AG10803 (cell line): ENCODE data around the gene SLC1A1.
"Not testable (repeated sequence)": the region's sequence is repeated elsewhere in the genome, so short reads cannot be mapped to it uniquely, and the experiment has no call there.

ENCODE experiments used
- DNase-seq: peaks from one replicate; pipeline ENCODE4 v3.0.0; 2010; ENCODE audit warnings: low read depth
- H3K4me3 ChIP-seq: 2 replicates; pipeline ENCODE4 v1.5.1; 2011; ENCODE audit warnings: mild to moderate bottlenecking, low read length, control low read depth
- TF ChIP-seq, protein P1 (sequence below): conservative IDR thresholded peaks from 2 replicates; pipeline ENCODE4 v1.5.1; 2011; ENCODE audit warnings: mild to moderate bottlenecking, low read length, control low read depth, inconsistent platforms

The SLC1A1 gene

GRCh38 chr9:4541281-4541680 is 51.0 kb downstream of the SLC1A1 start:
- H3K4me3 ChIP-seq = no peak overlapping the region
- no peak for DNase-seq
- TF ChIP-seq, protein P1, sequence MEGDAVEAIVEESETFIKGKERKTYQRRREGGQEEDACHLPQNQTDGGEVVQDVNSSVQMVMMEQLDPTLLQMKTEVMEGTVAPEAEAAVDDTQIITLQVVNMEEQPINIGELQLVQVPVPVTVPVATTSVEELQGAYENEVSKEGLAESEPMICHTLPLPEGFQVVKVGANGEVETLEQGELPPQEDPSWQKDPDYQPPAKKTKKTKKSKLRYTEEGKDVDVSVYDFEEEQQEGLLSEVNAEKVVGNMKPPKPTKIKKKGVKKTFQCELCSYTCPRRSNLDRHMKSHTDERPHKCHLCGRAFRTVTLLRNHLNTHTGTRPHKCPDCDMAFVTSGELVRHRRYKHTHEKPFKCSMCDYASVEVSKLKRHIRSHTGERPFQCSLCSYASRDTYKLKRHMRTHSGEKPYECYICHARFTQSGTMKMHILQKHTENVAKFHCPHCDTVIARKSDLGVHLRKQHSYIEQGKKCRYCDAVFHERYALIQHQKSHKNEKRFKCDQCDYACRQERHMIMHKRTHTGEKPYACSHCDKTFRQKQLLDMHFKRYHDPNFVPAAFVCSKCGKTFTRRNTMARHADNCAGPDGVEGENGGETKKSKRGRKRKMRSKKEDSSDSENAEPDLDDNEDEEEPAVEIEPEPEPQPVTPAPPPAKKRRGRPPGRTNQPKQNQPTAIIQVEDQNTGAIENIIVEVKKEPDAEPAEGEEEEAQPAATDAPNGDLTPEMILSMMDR = no peak

- TF ChIP-seq, protein P1 = no peak
- no peak overlapping the region for H3K4me3 ChIP-seq
- no peak for DNase-seq
Observed at GRCh38 chr9:4541856-4542255, 51.6 kb downstream of the SLC1A1 start.

DNA sequence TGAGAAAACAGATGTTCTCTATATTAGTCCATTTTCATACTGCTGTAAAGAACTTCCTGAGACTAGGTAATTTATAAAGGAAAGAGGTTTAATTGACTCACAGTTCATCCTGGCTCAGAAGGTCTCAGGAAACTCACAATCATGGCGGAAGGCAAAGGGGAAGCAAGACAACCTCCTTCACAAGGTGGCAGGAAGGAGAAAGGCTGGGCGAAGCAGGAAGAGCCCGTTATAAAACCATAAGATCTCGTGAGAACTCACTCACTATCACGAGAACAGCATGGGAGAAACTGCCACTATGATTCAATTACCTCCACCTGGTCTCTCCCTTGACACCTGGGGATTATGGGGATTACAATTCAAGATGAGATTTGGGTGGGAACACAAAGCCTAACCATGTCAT is 54.4 kb downstream of the SLC1A1 start:
- not testable (repeated sequence) for DNase-seq, H3K4me3 ChIP-seq

DNA sequence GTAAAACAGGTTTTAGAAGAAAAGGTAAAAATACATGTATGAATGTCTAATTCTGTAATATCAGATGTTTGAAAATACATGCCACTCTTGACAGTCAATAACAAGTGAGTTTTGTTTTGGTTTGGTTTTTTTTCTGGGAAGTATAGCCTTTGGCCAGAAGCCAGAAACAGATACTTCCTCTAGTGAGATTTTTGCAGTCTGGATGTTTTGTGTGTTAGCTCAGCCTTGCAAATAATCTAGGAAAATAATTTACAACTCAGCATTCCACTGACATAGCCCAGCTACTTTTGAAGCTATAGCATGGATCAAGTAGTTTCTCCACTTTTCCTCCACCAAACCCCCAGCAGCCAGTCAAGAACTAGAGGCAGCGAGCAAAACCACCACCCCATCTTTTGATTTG is 56.7 kb downstream of the SLC1A1 start:
- peak; percentile 52 for DNase-seq
- TF ChIP-seq, protein P1 = no peak

GRCh38 chr9:4548811-4549725 is 58.8 kb downstream of the SLC1A1 start:
- DNase-seq = peak; percentile 11
- TF ChIP-seq, protein P1 = peak; percentile 49
- no peak overlapping the region for H3K4me3 ChIP-seq

More for the DNA sequence above, 56.7 kb downstream of the SLC1A1 start:
- no peak overlapping the region for H3K4me3 ChIP-seq

DNA sequence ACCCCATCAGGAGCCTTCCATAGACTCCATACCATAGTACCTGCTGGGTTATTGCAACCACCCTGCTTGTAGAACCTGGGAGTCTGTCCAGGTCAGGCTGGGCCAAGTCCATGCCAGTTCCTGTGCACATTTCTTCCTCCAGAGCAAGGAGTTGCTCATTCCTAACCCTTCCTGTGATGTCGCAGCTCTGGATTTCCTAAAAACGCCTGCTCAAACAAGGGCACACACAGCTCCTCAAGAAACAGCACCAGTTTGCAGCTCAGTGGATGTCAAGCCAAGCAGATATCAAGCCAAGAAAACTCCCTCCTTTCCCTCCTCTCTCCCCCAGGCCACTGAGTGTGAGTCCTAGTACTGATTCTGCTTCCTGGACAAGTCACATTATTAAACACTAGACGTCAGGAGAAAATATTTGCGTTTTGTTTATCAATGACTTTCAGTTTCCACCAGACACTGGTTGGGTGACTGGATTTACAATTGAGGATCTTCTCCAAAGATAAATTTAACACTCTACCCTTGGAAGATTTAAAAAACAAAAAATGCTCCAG is 59.6 kb downstream of the SLC1A1 start:
- peak; percentile 24 for DNase-seq
- TF ChIP-seq, protein P1 = no peak
- H3K4me3 ChIP-seq = no peak overlapping the region

DNA sequence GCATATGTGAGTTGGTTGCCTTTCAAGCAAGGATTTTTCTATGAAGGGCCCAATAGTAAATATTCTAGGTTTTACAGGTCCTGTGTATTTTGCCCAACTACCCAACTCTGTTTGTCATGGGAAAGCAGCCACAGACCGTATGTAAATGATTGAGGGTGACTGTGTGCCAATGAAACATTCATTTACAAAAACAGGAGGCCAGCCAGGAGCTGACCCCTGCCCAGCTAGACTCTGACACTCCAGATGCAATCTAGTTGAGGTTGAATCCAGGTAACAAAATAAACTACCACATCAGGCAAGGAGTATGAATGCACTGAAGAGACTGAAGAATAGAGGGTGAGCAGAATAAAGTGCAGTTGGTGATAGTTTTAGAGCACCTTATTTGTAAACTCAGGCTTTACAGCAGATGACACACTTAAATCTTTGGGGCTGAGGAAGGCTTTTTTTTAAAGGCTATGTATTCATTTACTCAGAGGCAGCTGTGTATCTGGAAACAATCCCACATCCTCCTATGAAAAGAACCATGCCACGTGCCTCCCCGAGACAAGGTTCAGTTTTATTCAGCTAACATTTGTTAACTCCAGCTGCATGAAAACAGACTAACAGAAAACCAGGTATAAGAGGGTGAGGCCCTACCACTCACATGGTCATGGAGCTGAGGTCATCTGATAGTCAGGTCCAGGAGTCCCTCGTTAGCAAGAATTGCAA is 60.7 kb downstream of the SLC1A1 start:
- DNase-seq = peak; percentile 9
- H3K4me3 ChIP-seq = no peak overlapping the region
- TF ChIP-seq, protein P1 = no peak
